Measurements from ENCODE around the gene COG5.

- no peak for TF ChIP-seq CTCF (IDR thresholded peaks at IDR 0.05)
- no peak for TF ChIP-seq POLR2A (IDR thresholded peaks at IDR 0.05)
Observed at GRCh38 chr7:107284911-107285479, 278.7 kb downstream of the COG5 start.

Measured in heart left ventricle (tissue), 13 donors.